HepG2 (cell line): ENCODE data around the gene DALRD3. TPM values are rescaled to one million over a fixed set of nuclear protein-coding genes. Genes with fewer than 3 reads are reported as not detected.

ENCODE experiments used
- ATAD3A ChIP-seq: sonication (generic); formaldehyde crosslinking; IDR thresholded peaks from 2 replicates; pipeline ENCODE4 v1.4.0; 2020; ENCODE audit warnings: missing genetic modification reagents
- MED8 ChIP-seq: sonication (generic); formaldehyde crosslinking; IDR thresholded peaks from 2 replicates; pipeline ENCODE4 v1.8.1; 2023; ENCODE audit warnings: mild to moderate bottlenecking, missing genetic modification reagents; ENCODE audit not compliant: insufficient replicate concordance
- NFIC ChIP-seq: IDR thresholded peaks from 2 replicates; pipeline ENCODE4 v1.6.1; 2012; ENCODE audit warnings: mild to moderate bottlenecking, low read length, inconsistent platforms
- PAWR ChIP-seq: sonication (generic); formaldehyde crosslinking; IDR thresholded peaks from 2 replicates; pipeline ENCODE4 v1.4.0; 2020; ENCODE audit warnings: missing genetic modification reagents, mild to moderate bottlenecking, borderline replicate concordance
- PLRG1 ChIP-seq: fragments of 450-650 bp; conservative IDR thresholded peaks from 2 replicates; pipeline ENCODE4 v1.6.1; 2016
- SIN3B ChIP-seq: fragments of 150-350 bp; IDR thresholded peaks from 2 replicates; pipeline ENCODE4 v1.6.1; 2014; ENCODE audit warnings: low read length
- SNRNP70 ChIP-seq: fragments of 200-400 bp; formaldehyde crosslinking; IDR thresholded peaks from 2 replicates; pipeline ENCODE4 v1.6.1; 2017; ENCODE audit warnings: mild to moderate bottlenecking, low read depth, low read length, moderate library complexity
- SPEN ChIP-seq: sonication (generic); formaldehyde crosslinking; IDR thresholded peaks from 2 replicates; pipeline ENCODE4 v1.5.1; 2020; ENCODE audit warnings: low read depth, mild to moderate bottlenecking, missing genetic modification reagents
- TAF15 ChIP-seq: fragments of 200-400 bp; formaldehyde crosslinking; IDR thresholded peaks from one replicate; pipeline ENCODE4 v1.6.1; 2018; ENCODE audit warnings: mild to moderate bottlenecking, low read depth, low read length; ENCODE audit not compliant: poor library complexity, severe bottlenecking
- THAP11 ChIP-seq: IDR thresholded peaks from 2 replicates; pipeline ENCODE4 v1.6.1; 2016; ENCODE audit warnings: missing biosample characterization, missing genetic modification reagents
- ZFP36 ChIP-seq: fragments of 150-350 bp; IDR thresholded peaks from 2 replicates; pipeline ENCODE4 v1.6.1; 2018; ENCODE audit warnings: borderline replicate concordance, low read length, low read depth; ENCODE audit not compliant: partially characterized antibody
- ZFP41 ChIP-seq: sonication (generic); formaldehyde crosslinking; IDR thresholded peaks from 2 replicates; pipeline ENCODE4 v1.4.0; 2020; ENCODE audit warnings: mild to moderate bottlenecking, missing genetic modification reagents, borderline replicate concordance
- ZMYM2 ChIP-seq: sonication (generic); formaldehyde crosslinking; IDR thresholded peaks from 2 replicates; pipeline ENCODE4 v1.8.0; 2022; ENCODE audit warnings: mild to moderate bottlenecking, missing genetic modification reagents
- ZMYM4 ChIP-seq: sonication (generic); formaldehyde crosslinking; IDR thresholded peaks from 2 replicates; pipeline ENCODE4 v1.8.1; 2023; ENCODE audit warnings: mild to moderate bottlenecking, missing genetic modification reagents
- ZNF18 ChIP-seq: sonication (generic); formaldehyde crosslinking; IDR thresholded peaks from 2 replicates; pipeline ENCODE4 v1.8.0; 2022; ENCODE audit warnings: mild to moderate bottlenecking, missing genetic modification reagents; ENCODE audit not compliant: insufficient replicate concordance
- ZNF225 ChIP-seq: sonication (generic); formaldehyde crosslinking; IDR thresholded peaks from 2 replicates; pipeline ENCODE4 v1.4.0; 2020; ENCODE audit warnings: mild to moderate bottlenecking, missing genetic modification reagents
- ZNF234 ChIP-seq: sonication (generic); formaldehyde crosslinking; conservative IDR thresholded peaks from 2 replicates; pipeline ENCODE4 v1.5.1; 2020; ENCODE audit warnings: mild to moderate bottlenecking, missing genetic modification reagents
- ZNF263 ChIP-seq: sonication (generic); formaldehyde crosslinking; IDR thresholded peaks from 2 replicates; pipeline ENCODE4 v1.4.0; 2020; ENCODE audit warnings: missing genetic modification reagents
- ZNF274 ChIP-seq: sonication (generic); formaldehyde crosslinking; IDR thresholded peaks from 2 replicates; pipeline ENCODE4 v1.5.1; 2020; ENCODE audit warnings: mild to moderate bottlenecking, missing genetic modification reagents
- ZNF276 ChIP-seq: sonication (generic); formaldehyde crosslinking; IDR thresholded peaks from 2 replicates; pipeline ENCODE4 v1.4.0; 2020; ENCODE audit warnings: mild to moderate bottlenecking, low read depth, missing genetic modification reagents
- ZNF414 ChIP-seq: sonication (generic); formaldehyde crosslinking; IDR thresholded peaks from 2 replicates; pipeline ENCODE4 v1.5.0; 2020; ENCODE audit warnings: missing genetic modification reagents
- ZNF468 ChIP-seq: sonication (generic); formaldehyde crosslinking; IDR thresholded peaks from 2 replicates; pipeline ENCODE4 v1.8.0; 2022; ENCODE audit warnings: mild to moderate bottlenecking, moderate library complexity, missing genetic modification reagents
- ZNF513 ChIP-seq: sonication (generic); formaldehyde crosslinking; conservative IDR thresholded peaks from 2 replicates; pipeline ENCODE4 v1.5.0; 2020; ENCODE audit warnings: missing genetic modification reagents
- ZNF558 ChIP-seq: sonication (generic); formaldehyde crosslinking; IDR thresholded peaks from 2 replicates; pipeline ENCODE4 v1.9.0; 2022; ENCODE audit warnings: mild to moderate bottlenecking, missing genetic modification reagents, borderline replicate concordance
- polyA plus RNA-seq, 8 experiments: library from polyadenylated mRNA; depleted of rRNA in 3 of 8; stranded (reverse) in 7 of 8; unstranded in 1 of 8; fragments of >200 nt; fragmentation: Illumina TruSeq in 4 of 8; extraction: Trizol in 4 of 8; gene quantifications; 2 replicates each; pipeline versions ENCODE4 v1.2.1 to v1.2.3, GENCODE V29; 2011 to 2016; ENCODE audit warnings: low read depth in 4 of 8, missing spikeins in 1 of 8, mixed read lengths in 1 of 8; ENCODE audit not compliant: insufficient read depth in 1 of 8
- total RNA-seq, 5 experiments: library from RNA; depleted of rRNA; stranded (reverse); fragments of >200 nt; fragmentation: Illumina TruSeq; extraction: Trizol; gene quantifications; 2 replicates each; pipeline ENCODE4 v1.2.3, GENCODE V29; 2016; ENCODE audit warnings: low read depth in 1 of 5

Gene DALRD3
- total and polyA plus RNA-seq, 2 of the 13 experiments (the other 11 are each of a cell fraction or from before 2014, with no cell fraction given) = 19.9 to 36.5 TPM

- TF ChIP-seq TAF15 (peak; percentile 87), ZNF558 (no peak; the same call in 1 of the 2 replicates), ZFP41 (CRISPR knock-in tag) (no peak; the same call in 1 of the 2 replicates), ATAD3A (CRISPR knock-in tag) (peak; percentile 59; the same call in 1 of the 2 replicates), ZNF414 (CRISPR knock-in tag) (peak; percentile 91; the same call in 1 of the 2 replicates), SPEN (CRISPR knock-in tag) (peak; percentile 98), ZNF234 (CRISPR knock-in tag) (no peak), ZNF18 (CRISPR knock-in tag) (no peak), PLRG1 (no peak), MED8 (CRISPR knock-in tag) (peak; percentile 65), ZNF274 (CRISPR knock-in tag) (no peak), ZMYM4 (CRISPR knock-in tag) (peak; percentile 88), ZMYM2 (peak; percentile 65; the same call in 1 of the 2 replicates), ZFP36 (no peak), ZNF468 (CRISPR knock-in tag) (no peak), PAWR (CRISPR knock-in tag) (no peak), ZNF263 (CRISPR knock-in tag) (no peak; the same call in 1 of the 2 replicates), ZNF225 (peak; percentile 73; the same call in 1 of the 2 replicates), ZNF276 (peak; percentile 93), SIN3B (0 out of 2 replicates have a peak, but pooled peaks have one; percentile 28), NFIC (no peak), ZNF513 (CRISPR knock-in tag) (0 out of 2 replicates have a peak, but pooled peaks have one; percentile 52), SNRNP70 (no peak), THAP11 (peak; percentile 89)
Observed at GRCh38 chr3:49028673-49029562, 10.5 kb upstream of the DALRD3 start, which contains the start of gene IMPDH2 (continued).
